Measurements from ENCODE around the gene TBX10. TPM values are rescaled to one million over a fixed set of nuclear protein-coding genes. Genes with fewer than 3 reads are reported as not detected.

Gene TBX10
- total RNA-seq, 2 experiments from 2014 or later, result 2.4 to 5.3 TPM

GRCh38 chr11:67664213-67664585 lies 24.6 kb upstream of the TBX10 start:
- no TSS peak for BruUV-seq (replicated peaks)
- ChIA-PET POLR2A (no interaction called here), CTCF (ENCODE audit: unreplicated experiment) (interaction anchor here (1.5 kb wide), 1 partner anchor 27 kb away, joined by 4 read pairs; no protein-coding TSS in a partner anchor)
- no peak overlapping the region for H3K4me3 ChIP-seq (ENCODE audit: low read depth, low read length, poor library complexity, severe bottlenecking)
- no peaks in the 10 kb centered on the region for H3K9me2 ChIP-seq (ENCODE audit: insufficient read depth, low read length)
- H3K27ac ChIP-seq (ENCODE audit: low read depth, low read length, poor library complexity, severe bottlenecking), result no peak overlapping the region
- no peak overlapping the region for H3K4me2 ChIP-seq (ENCODE audit: low read length)
- no peaks in the 10 kb centered on the region for H4K20me1 ChIP-seq (ENCODE audit: insufficient read depth, low read length)
- no peaks in the 10 kb centered on the region for H3K36me3 ChIP-seq (ENCODE audit: insufficient read depth, low read length)
- TF ChIP-seq EZH2phosphoT487 (IDR thresholded peaks at IDR 0.05; ENCODE audit: borderline replicate concordance, low read depth, low read length) (no peak), CTCF (conservative IDR thresholded peaks at IDR 0.05; ENCODE audit: low read length) (no peak)
- no peak overlapping the region for H2AFZ ChIP-seq (ENCODE audit: low read length)
- H3K4me1 ChIP-seq (ENCODE audit: insufficient read depth, low read length, poor library complexity, severe bottlenecking), result peaks cover 51% of the 10 kb centered on the region
- no peak for DNase-seq (ENCODE audit: low spot score)
- H3K9me3 ChIP-seq (ENCODE audit: low read length), result no peaks in the 10 kb centered on the region
- peaks cover 9% of the 10 kb centered on the region; the same call in 1 of the 2 replicates for H3K79me2 ChIP-seq (ENCODE audit: insufficient read depth, low read depth, low read length)
- intact Hi-C loops (cut with micrococcal nuclease; ENCODE audit: unreplicated experiment), result no loop called here

DNA sequence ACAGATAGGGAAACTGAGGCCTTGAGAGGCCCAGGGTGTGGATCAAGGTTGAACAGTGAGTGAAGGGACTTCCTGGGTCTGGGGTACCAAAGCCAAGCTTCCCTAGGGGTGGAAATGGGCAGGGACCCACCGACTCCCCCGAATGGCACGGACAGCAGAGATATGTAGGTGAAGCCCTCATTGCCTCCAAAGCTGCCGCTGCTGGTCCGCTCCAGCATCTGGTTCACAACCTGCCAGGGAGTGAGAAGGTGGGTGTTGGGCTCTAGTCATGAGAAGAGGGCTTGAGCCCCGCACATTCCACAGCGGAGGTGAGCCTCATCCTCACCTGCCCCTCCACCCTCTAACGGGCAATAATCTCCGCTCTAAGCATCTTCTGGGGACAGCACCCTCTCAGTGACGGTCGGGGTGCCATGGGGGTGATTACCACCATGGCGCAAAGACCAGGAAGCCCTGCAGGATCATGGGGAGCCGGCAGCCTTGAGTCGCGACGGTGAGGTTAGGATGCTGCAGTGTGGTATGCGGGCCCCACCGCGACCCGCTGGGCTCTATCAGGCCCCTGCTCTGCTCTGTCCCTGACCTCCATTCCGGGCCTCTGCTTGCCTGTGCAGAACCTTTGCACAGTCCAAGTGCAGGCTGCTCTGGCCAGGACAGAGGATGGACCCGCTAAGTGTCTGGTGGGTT lies 24.1 kb upstream of the TBX10 start:
- no peak overlapping the region for H3K4me3 ChIP-seq (ENCODE audit: low read depth, low read length, poor library complexity, severe bottlenecking)
- H3K79me2 ChIP-seq (ENCODE audit: insufficient read depth, low read depth, low read length), result peaks cover 3% of the 10 kb centered on the region; the same call in 1 of the 2 replicates
- TF ChIP-seq EZH2phosphoT487 (IDR thresholded peaks at IDR 0.05; ENCODE audit: borderline replicate concordance, low read depth, low read length), result no peak
- no peak for TF ChIP-seq CTCF (conservative IDR thresholded peaks at IDR 0.05; ENCODE audit: low read length)
- no peak for DNase-seq (ENCODE audit: low spot score)
- intact Hi-C loops (cut with micrococcal nuclease; ENCODE audit: unreplicated experiment), result no loop called here
- H2AFZ ChIP-seq (ENCODE audit: low read length), result no peak overlapping the region
- ChIA-PET POLR2A (no interaction called here), CTCF (ENCODE audit: unreplicated experiment) (interaction anchor here (0.7 kb wide), 1 partner anchor 18 kb away, joined by 3 read pairs; no protein-coding TSS in a partner anchor)
- H4K20me1 ChIP-seq (ENCODE audit: insufficient read depth, low read length), result no peaks in the 10 kb centered on the region
- H3K4me2 ChIP-seq (ENCODE audit: low read length), result no peak overlapping the region
- BruUV-seq (replicated peaks), result no TSS peak
- no peaks in the 10 kb centered on the region for H3K9me3 ChIP-seq (ENCODE audit: low read length)
- H3K9me2 ChIP-seq (ENCODE audit: insufficient read depth, low read length), result no peaks in the 10 kb centered on the region
- H3K36me3 ChIP-seq (ENCODE audit: insufficient read depth, low read length), result no peaks in the 10 kb centered on the region
- peaks cover 51% of the 10 kb centered on the region for H3K4me1 ChIP-seq (ENCODE audit: insufficient read depth, low read length, poor library complexity, severe bottlenecking)
- H3K27ac ChIP-seq (ENCODE audit: low read depth, low read length, poor library complexity, severe bottlenecking), result no peak overlapping the region

GRCh38 chr11:67662835-67663531 lies 23.4 kb upstream of the TBX10 start:
- ChIA-PET POLR2A (no interaction called here), CTCF (ENCODE audit: unreplicated experiment) (interaction anchor here (0.7 to 1.6 kb wide), 2 partner anchors 15 to 18 kb away, joined by 3 to 5 read pairs; no protein-coding TSS in a partner anchor)
- DNase-seq (ENCODE audit: low spot score), result no peak
- Histone ChIP-seq H3K9me2 (ENCODE audit: insufficient read depth, low read length) (no peaks in the 10 kb centered on the region), H2AFZ (ENCODE audit: low read length) (no peak overlapping the region), H4K20me1 (ENCODE audit: insufficient read depth, low read length) (no peaks in the 10 kb centered on the region), H3K36me3 (ENCODE audit: insufficient read depth, low read length) (no peaks in the 10 kb centered on the region), H3K4me1 (ENCODE audit: insufficient read depth, low read length, poor library complexity, severe bottlenecking) (peaks cover 51% of the 10 kb centered on the region), H3K27ac (ENCODE audit: low read depth, low read length, poor library complexity, severe bottlenecking) (no peak overlapping the region), H3K4me3 (ENCODE audit: low read depth, low read length, poor library complexity, severe bottlenecking) (no peak overlapping the region), H3K4me2 (ENCODE audit: low read length) (no peak overlapping the region), H3K79me2 (ENCODE audit: insufficient read depth, low read depth, low read length) (no peaks in the 10 kb centered on the region), H3K9me3 (ENCODE audit: low read length) (peaks cover 3% of the 10 kb centered on the region)
- BruUV-seq (replicated peaks), result no TSS peak
- no peak for TF ChIP-seq EZH2phosphoT487 (IDR thresholded peaks at IDR 0.05; ENCODE audit: borderline replicate concordance, low read depth, low read length)
- no peak for TF ChIP-seq CTCF (conservative IDR thresholded peaks at IDR 0.05; ENCODE audit: low read length)
- intact Hi-C loops (cut with micrococcal nuclease; ENCODE audit: unreplicated experiment), result no loop called here

All from OCI-LY7 (cell line).